H9 (cell line): ENCODE results near the gene TMEM242. TPM values are rescaled to one million over a fixed set of nuclear protein-coding genes. Genes with fewer than 3 reads are reported as not detected.

Source experiments
- DNase-seq: peaks from one replicate; pipeline ENCODE4 v3.0.0-alpha.2; 2017
- H2AFZ ChIP-seq: one replicate; pipeline ENCODE4 v1.6.1; 2013; ENCODE audit warnings: mild to moderate bottlenecking, low read length, control low read depth, moderate library complexity
- H2AK5ac ChIP-seq: 2 replicates; pipeline ENCODE4 v1.6.1; 2013; ENCODE audit warnings: low read length, control low read depth, mixed read lengths; ENCODE audit not compliant: insufficient read length
- H2BK120ac ChIP-seq: one replicate; pipeline ENCODE4 v1.6.1; 2013; ENCODE audit warnings: low read depth, mild to moderate bottlenecking, low read length, control low read depth, inconsistent platforms; ENCODE audit not compliant: poor library complexity, severe bottlenecking
- H2BK12ac ChIP-seq: 2 replicates; pipeline ENCODE4 v1.6.1; 2013; ENCODE audit warnings: low read length, control low read depth, mixed read lengths, low read depth; ENCODE audit not compliant: insufficient read length
- H2BK15ac ChIP-seq: 2 replicates; pipeline ENCODE4 v1.6.1; 2013; ENCODE audit warnings: low read depth, low read length, control low read depth
- H2BK20ac ChIP-seq: one replicate; pipeline ENCODE4 v1.6.1; 2013; ENCODE audit warnings: low read depth, mild to moderate bottlenecking, low read length, control low read depth, inconsistent platforms; ENCODE audit not compliant: poor library complexity, severe bottlenecking
- H2BK5ac ChIP-seq: 2 replicates; pipeline ENCODE4 v1.6.1; 2013; ENCODE audit warnings: low read length, control low read depth, mixed read lengths; ENCODE audit not compliant: insufficient read length
- H3K14ac ChIP-seq: 2 replicates; pipeline ENCODE4 v1.6.1; 2013; ENCODE audit warnings: low read length, control low read depth; ENCODE audit not compliant: insufficient read depth
- H3K18ac ChIP-seq: 2 replicates; pipeline ENCODE4 v1.6.1; 2013; ENCODE audit warnings: low read depth, mild to moderate bottlenecking, mixed read lengths, low read length, control low read depth; ENCODE audit not compliant: insufficient read length
- H3K23ac ChIP-seq: 2 replicates; pipeline ENCODE4 v1.6.1; 2013; ENCODE audit warnings: low read length, control low read depth, mixed read lengths, low read depth; ENCODE audit not compliant: insufficient read length
- H3K23me2 ChIP-seq: 2 replicates; pipeline ENCODE4 v1.6.1; 2013; ENCODE audit warnings: low read depth, mild to moderate bottlenecking, mixed read lengths, low read length, control low read depth; ENCODE audit not compliant: insufficient read length, poor library complexity, severe bottlenecking
- H3K27ac ChIP-seq: 2 replicates; pipeline ENCODE4 v1.5.1; 2013; ENCODE audit warnings: low read length, control low read depth, mixed read lengths, low read depth; ENCODE audit not compliant: insufficient read length
- H3K27me3 ChIP-seq: 2 replicates; pipeline ENCODE4 v1.6.1; 2013; ENCODE audit warnings: low read length, control low read depth, inconsistent platforms; ENCODE audit not compliant: insufficient read depth
- H3K4ac ChIP-seq: 2 replicates; pipeline ENCODE4 v1.6.1; 2013; ENCODE audit warnings: low read depth, mild to moderate bottlenecking, control low read depth, inconsistent platforms, low read length, moderate library complexity
- H3K4me1 ChIP-seq: 2 replicates; pipeline ENCODE4 v1.6.1; 2013; ENCODE audit warnings: low read length, control low read depth, inconsistent platforms; ENCODE audit not compliant: insufficient read depth
- H3K4me2 ChIP-seq: 2 replicates; pipeline ENCODE4 v1.6.1; 2013; ENCODE audit warnings: low read length, control low read depth, mixed read lengths; ENCODE audit not compliant: insufficient read length, insufficient read depth
- H3K56ac ChIP-seq: 2 replicates; pipeline ENCODE4 v1.6.1; 2013; ENCODE audit warnings: low read depth, mild to moderate bottlenecking, mixed read lengths, low read length, control low read depth; ENCODE audit not compliant: insufficient read length
- H3K79me1 ChIP-seq: 2 replicates; pipeline ENCODE4 v1.6.1; 2013; ENCODE audit warnings: low read depth, mild to moderate bottlenecking, moderate library complexity, low read length, control low read depth, inconsistent platforms; ENCODE audit not compliant: insufficient read depth, poor library complexity, severe bottlenecking
- H3K79me2 ChIP-seq: 2 replicates; pipeline ENCODE4 v1.6.1; 2013; ENCODE audit warnings: low read length, control low read depth, inconsistent platforms; ENCODE audit not compliant: insufficient read depth
- H3K9ac ChIP-seq: 2 replicates; pipeline ENCODE4 v1.6.1; 2013; ENCODE audit warnings: low read length, control low read depth, mixed read lengths; ENCODE audit not compliant: insufficient read length; ENCODE audit errors: extremely low read depth
- H3K9me3 ChIP-seq: one replicate; pipeline ENCODE4 v1.6.1; 2013; ENCODE audit warnings: low read depth, low read length, inconsistent platforms; ENCODE audit not compliant: control insufficient read depth
- H3T11ph ChIP-seq: one replicate; pipeline ENCODE4 v1.6.1; 2013; ENCODE audit warnings: mild to moderate bottlenecking, low read length, control low read depth, inconsistent platforms
- H4K20me1 ChIP-seq: one replicate; pipeline ENCODE4 v1.6.1; 2013; ENCODE audit not compliant: control insufficient read depth, insufficient read length, insufficient read depth
- H4K5ac ChIP-seq: 2 replicates; pipeline ENCODE4 v1.6.1; 2013; ENCODE audit warnings: low read depth, mild to moderate bottlenecking, mixed read lengths, low read length, control low read depth; ENCODE audit not compliant: insufficient read length
- H4K8ac ChIP-seq: replicated peaks from 2 replicates; pipeline ENCODE4 v1.6.1; 2013; ENCODE audit warnings: low read length, control low read depth, mixed read lengths, low read depth; ENCODE audit not compliant: insufficient read length
- H4K91ac ChIP-seq: 2 replicates; pipeline ENCODE4 v1.6.1; 2013; ENCODE audit warnings: low read depth, mild to moderate bottlenecking, moderate library complexity, mixed read lengths, low read length, control low read depth; ENCODE audit not compliant: insufficient read length
- H3K27ac Mint-ChIP-seq, 3 experiments: 2 replicates in 2 of 3; 3 replicates in 1 of 3; pipeline ENCODE4 v1.8.0; 2020 to 2021; ENCODE audit warnings: mixed read lengths in 3 of 3, mild to moderate bottlenecking in 1 of 3, moderate library complexity in 1 of 3
- H3K27me3 Mint-ChIP-seq: 2 replicates; pipeline ENCODE4 v1.8.0; 2021; ENCODE audit warnings: low read depth, mild to moderate bottlenecking, moderate library complexity, mixed read lengths
- H3K36me3 Mint-ChIP-seq, 3 experiments: 2 replicates in 2 of 3; 3 replicates in 1 of 3; pipeline ENCODE4 v1.8.0; 2020 to 2021; ENCODE audit warnings: low read depth in 3 of 3, mixed read lengths in 3 of 3; ENCODE audit not compliant: insufficient read depth in 1 of 3
- H3K4me1 Mint-ChIP-seq, 2 experiments: 2 replicates each; pipeline ENCODE4 v1.8.0; 2020; ENCODE audit warnings: mixed read lengths in 2 of 2
- H3K4me3 Mint-ChIP-seq, 2 experiments: 2 replicates in 1 of 2; 3 replicates in 1 of 2; pipeline ENCODE4 v1.8.0; 2020 to 2021; ENCODE audit warnings: mild to moderate bottlenecking in 2 of 2, mixed read lengths in 2 of 2, moderate library complexity in 1 of 2
- H3K9me3 Mint-ChIP-seq, 2 experiments: 2 replicates in 1 of 2; 3 replicates in 1 of 2; pipeline ENCODE4 v1.8.0; 2020; ENCODE audit warnings: mild to moderate bottlenecking in 2 of 2, mixed read lengths in 2 of 2, moderate library complexity in 1 of 2
- CTCF ChIP-seq: fragments of 200-600 bp; sonication (generic); conservative IDR thresholded peaks from 3 replicates; pipeline ENCODE4 v1.8.0; 2021; ENCODE audit warnings: antibody characterized with exemption, mild to moderate bottlenecking
- WGBS: extraction: QIAGEN DNeasy Blood & Tissue Kit; methylation state at CpG from one replicate; pipeline ENCODE4 v1.1.7; 2013; ENCODE audit warnings: missing lambda C conversion rate, low lambda C conversion rate, mixed read lengths; ENCODE audit not compliant: insufficient read length; ENCODE audit errors: extremely low coverage; 5-methylcytosine and 5-hydroxymethylcytosine counted together
- total RNA-seq: library from RNA; stranded (reverse); gene quantifications from 2 replicates; pipeline ENCODE4 v1.2.1, GENCODE V29; 2021

Gene TMEM242
- total RNA-seq, 1 experiment from 2014 or later = 10.5 TPM

- no peak overlapping the region for H4K91ac ChIP-seq
- no peak overlapping the region for H4K5ac ChIP-seq
- no peaks in the 10 kb centered on the region for H3K23me2 ChIP-seq
- no peak overlapping the region for H2BK120ac ChIP-seq
- peak overlapping the region; percentile 19 for H3K27ac ChIP-seq
- no peaks in the 10 kb centered on the region for H3K79me1 ChIP-seq
- no peaks in the 10 kb centered on the region for H3K4me1 Mint-ChIP-seq
- no peak for TF ChIP-seq CTCF
- DNase-seq = no peak
- H2BK5ac ChIP-seq = no peak overlapping the region
- no peak overlapping the region for H2AFZ ChIP-seq
- H3K27ac Mint-ChIP-seq = no peak overlapping the region; a peak in 1 of 7 replicates
- H3K14ac ChIP-seq = no peak overlapping the region
- WGBS = no CpG with 5 or more reads among the region's 4 CpGs
- H3K36me3 Mint-ChIP-seq = no peaks in the 10 kb centered on the region
- H3K9me3 ChIP-seq = no peaks in the 10 kb centered on the region
- no peak overlapping the region for H2BK15ac ChIP-seq
- H3K9me3 Mint-ChIP-seq = peaks cover 0 to 2% of the 10 kb centered on the region in 2 experiments; a peak in 1 of 5 replicates
- no peak overlapping the region for H2BK20ac ChIP-seq
- no peaks in the 10 kb centered on the region for H4K20me1 ChIP-seq
- no peaks in the 10 kb centered on the region for H3K4me1 ChIP-seq
- H3K4me3 Mint-ChIP-seq = no peak overlapping the region
- no peak overlapping the region for H2BK12ac ChIP-seq
- H3K27me3 ChIP-seq = no peaks in the 10 kb centered on the region
- no peak overlapping the region for H3K9ac ChIP-seq
- no peak overlapping the region for H3K4ac ChIP-seq
- H4K8ac ChIP-seq = no peak overlapping the region
- H3K79me2 ChIP-seq = no peaks in the 10 kb centered on the region
- no peak overlapping the region for H3K23ac ChIP-seq
- no peak overlapping the region for H3T11ph ChIP-seq
- H3K27me3 Mint-ChIP-seq = peaks cover 9% of the 10 kb centered on the region
- H2AK5ac ChIP-seq = no peak overlapping the region
- H3K4me2 ChIP-seq = no peak overlapping the region
- H3K18ac ChIP-seq = no peak overlapping the region
- no peak overlapping the region for H3K56ac ChIP-seq
Measured at GRCh38 chr6:157343732-157344131, 20.4 kb upstream of the TMEM242 start.
